A549 (cell line): ENCODE results near the gene DPYSL4.

Experiments used
- ATOH8 ChIP-seq: fragments of 250-450 bp; sonication (Bioruptor Pico); IDR thresholded peaks from 2 replicates; pipeline ENCODE4 v1.5.0; 2020; ENCODE audit warnings: low read depth, mild to moderate bottlenecking, moderate library complexity
- CHD2 ChIP-seq: fragments of 150-350 bp; IDR thresholded peaks from 2 replicates; pipeline ENCODE4 v1.6.1; 2014; ENCODE audit warnings: low read length; ENCODE audit not compliant: partially characterized antibody
- CTCF ChIP-seq: fragments of >200 bp; sonication (Bioruptor Twin); formaldehyde crosslinking; IDR thresholded peaks from 3 replicates; pipeline ENCODE4 v1.5.1; 2016
- ELK1 ChIP-seq: fragments of 150-350 bp; IDR thresholded peaks from 2 replicates; pipeline ENCODE4 v1.6.1; 2014; ENCODE audit warnings: low read depth, mild to moderate bottlenecking, low read length
- FOXS1 ChIP-seq: fragments of 250-450 bp; sonication (Bioruptor Pico); IDR thresholded peaks from 2 replicates; pipeline ENCODE4 v1.5.0; 2020; ENCODE audit warnings: mild to moderate bottlenecking, moderate library complexity
- JUN ChIP-seq, 2 experiments: fragments of >200 bp; sonication (Bioruptor Twin); formaldehyde crosslinking; IDR thresholded peaks; 2 replicates in 1 of 2; 3 replicates in 1 of 2; pipeline ENCODE4 v1.6.1; 2016 to 2017
- KDM1A ChIP-seq: fragments of 200-600 bp; sonication (generic); IDR thresholded peaks from 2 replicates; pipeline ENCODE4 v1.6.1; 2016; ENCODE audit warnings: low read depth, mild to moderate bottlenecking
- MAFK ChIP-seq: fragments of 450-650 bp; IDR thresholded peaks from 2 replicates; pipeline ENCODE4 v1.6.1; 2014; ENCODE audit not compliant: partially characterized antibody
- MAZ ChIP-seq: fragments of 150-350 bp; IDR thresholded peaks from 2 replicates; pipeline ENCODE4 v1.6.1; 2014; ENCODE audit warnings: antibody characterized with exemption, low read depth, low read length, borderline replicate concordance
- PBX3 ChIP-seq: IDR thresholded peaks from 2 replicates; pipeline ENCODE4 v1.6.1; 2012
- PHF8 ChIP-seq: fragments of 200-600 bp; sonication (generic); IDR thresholded peaks from 2 replicates; pipeline ENCODE4 v1.6.1; 2016; ENCODE audit warnings: low read depth, mild to moderate bottlenecking, antibody characterized with exemption, moderate library complexity, borderline replicate concordance
- POLR2A ChIP-seq: IDR thresholded peaks from 2 replicates; pipeline ENCODE4 v1.6.1; 2012; ENCODE audit warnings: mild to moderate bottlenecking, low read length
- REST ChIP-seq: fragments of 200-600 bp; sonication (generic); IDR thresholded peaks from 2 replicates; pipeline ENCODE4 v1.6.1; 2016; ENCODE audit warnings: antibody characterized with exemption, mild to moderate bottlenecking, moderate library complexity
- TP53 ChIP-seq: fragments of 250-450 bp; sonication (Bioruptor Pico); IDR thresholded peaks from 2 replicates; pipeline ENCODE4 v1.5.0; 2021; ENCODE audit warnings: mild to moderate bottlenecking, moderate library complexity

- no peak for TF ChIP-seq PBX3
- TF ChIP-seq CTCF, result no peak
- no peak for TF ChIP-seq CHD2
- TF ChIP-seq MAFK, result no peak
- no peak for TF ChIP-seq POLR2A
- no peak for TF ChIP-seq PHF8
- TF ChIP-seq KDM1A, result no peak
- no peak for TF ChIP-seq TP53 (CRISPR knock-in tag)
- TF ChIP-seq FOXS1 (CRISPR knock-in tag), result no peak
- no peak for TF ChIP-seq ATOH8 (CRISPR knock-in tag)
- no peak for TF ChIP-seq REST
- no peak for TF ChIP-seq MAZ
- no peak for TF ChIP-seq ELK1
- TF ChIP-seq JUN (IDR thresholded peaks at IDR 0.05), result no peak
These were observed 17.6 kb upstream of the DPYSL4 start for GRCh38 chr10:132169031-132169765.
